Nephron progenitor cell (in vitro differentiated cells): ENCODE data around the gene SPECC1L.

Experiments used
- DNase-seq: peaks from one replicate; pipeline ENCODE4 v3.0.0; 2021
- H3K27ac Mint-ChIP-seq: 2 replicates; pipeline ENCODE4 v1.8.0; 2021; ENCODE audit warnings: mild to moderate bottlenecking, moderate library complexity, mixed read lengths
- H3K27me3 Mint-ChIP-seq: 2 replicates; pipeline ENCODE4 v1.8.0; 2021; ENCODE audit warnings: mild to moderate bottlenecking, low read depth, mixed read lengths; ENCODE audit not compliant: poor library complexity
- H3K36me3 Mint-ChIP-seq: 2 replicates; pipeline ENCODE4 v1.8.0; 2021; ENCODE audit warnings: low read depth, mixed read lengths
- H3K4me1 Mint-ChIP-seq: 2 replicates; pipeline ENCODE4 v1.8.0; 2021; ENCODE audit warnings: mixed read lengths
- H3K4me3 Mint-ChIP-seq: 2 replicates; pipeline ENCODE4 v1.8.0; 2021; ENCODE audit warnings: mild to moderate bottlenecking, moderate library complexity, mixed read lengths
- H3K9me3 Mint-ChIP-seq: 2 replicates; pipeline ENCODE4 v1.8.0; 2021; ENCODE audit warnings: mild to moderate bottlenecking, moderate library complexity, mixed read lengths
- CTCF ChIP-seq: fragments of 200-600 bp; sonication (generic); IDR thresholded peaks from 2 replicates; pipeline ENCODE4 v1.5.0; 2021; ENCODE audit warnings: antibody characterized with exemption

Gene SPECC1L

GRCh38 chr22:24433001-24433827 lies 162.6 kb downstream of the SPECC1L start:
- no peaks in the 10 kb centered on the region for H3K36me3 Mint-ChIP-seq
- H3K27ac Mint-ChIP-seq, result no peak overlapping the region
- no peak for TF ChIP-seq CTCF
- no peak for DNase-seq
- peaks cover 10% of the 10 kb centered on the region for H3K27me3 Mint-ChIP-seq
- H3K9me3 Mint-ChIP-seq, result no peaks in the 10 kb centered on the region
- no peak overlapping the region for H3K4me3 Mint-ChIP-seq
- H3K4me1 Mint-ChIP-seq, result peaks cover 33% of the 10 kb centered on the region

GRCh38 chr22:24433828-24434470 lies 163.3 kb downstream of the SPECC1L start:
- H3K9me3 Mint-ChIP-seq, result no peaks in the 10 kb centered on the region
- no peak for TF ChIP-seq CTCF
- no peak for DNase-seq
- H3K27me3 Mint-ChIP-seq, result peaks cover 8% of the 10 kb centered on the region
- H3K27ac Mint-ChIP-seq, result no peak overlapping the region
- H3K4me3 Mint-ChIP-seq, result no peak overlapping the region
- H3K36me3 Mint-ChIP-seq, result no peaks in the 10 kb centered on the region
- H3K4me1 Mint-ChIP-seq, result peaks cover 26% of the 10 kb centered on the region

GRCh38 chr22:24434471-24435322 lies 164.1 kb downstream of the SPECC1L start:
- Mint-ChIP-seq H3K9me3 (no peaks in the 10 kb centered on the region), H3K27me3 (peaks cover 8% of the 10 kb centered on the region), H3K4me1 (peaks cover 19% of the 10 kb centered on the region), H3K36me3 (no peaks in the 10 kb centered on the region), H3K27ac (no peak overlapping the region), H3K4me3 (no peak overlapping the region)
- no peak for TF ChIP-seq CTCF
- no peak for DNase-seq

- peaks cover 19% of the 10 kb centered on the region for H3K4me1 Mint-ChIP-seq
- DNase-seq, result no peak
- H3K4me3 Mint-ChIP-seq, result no peak overlapping the region
- peaks cover 3% of the 10 kb centered on the region for H3K27me3 Mint-ChIP-seq
- H3K9me3 Mint-ChIP-seq, result no peaks in the 10 kb centered on the region
- TF ChIP-seq CTCF, result no peak
- no peak overlapping the region for H3K27ac Mint-ChIP-seq
- no peaks in the 10 kb centered on the region for H3K36me3 Mint-ChIP-seq
Measured at GRCh38 chr22:24435323-24435645, 164.7 kb downstream of the SPECC1L start.

GRCh38 chr22:24435861-24436371 lies 165.3 kb downstream of the SPECC1L start:
- no peak for TF ChIP-seq CTCF
- H3K27ac Mint-ChIP-seq, result no peak overlapping the region
- H3K4me3 Mint-ChIP-seq, result no peak overlapping the region
- H3K4me1 Mint-ChIP-seq, result peaks cover 19% of the 10 kb centered on the region
- no peak for DNase-seq
- no peaks in the 10 kb centered on the region for H3K36me3 Mint-ChIP-seq
- H3K27me3 Mint-ChIP-seq, result peaks cover 3% of the 10 kb centered on the region
- H3K9me3 Mint-ChIP-seq, result no peaks in the 10 kb centered on the region
